HG03159 (cell line): Measurements from ENCODE around the gene FKBP5.
A peak's percentile ranks its signal among the peaks of the same experiment; 100 is the strongest.
"Not testable (repeated sequence)": the region's sequence is repeated elsewhere in the genome, so short reads cannot be mapped to it uniquely, and the experiment has no call there.

Experiments used
- ATAC-seq: cut with Tn5 transposase; IDR thresholded peaks from one replicate; pipeline ENCODE4 v1.9.1; 2021; ENCODE audit warnings: mild to moderate bottlenecking, moderate library complexity; ENCODE audit not compliant: unreplicated experiment

FKBP5 gene

GRCh38 chr6:35691027-35691824 is 2.5 kb upstream of the FKBP5 start:
- ATAC-seq = no peak

DNA sequence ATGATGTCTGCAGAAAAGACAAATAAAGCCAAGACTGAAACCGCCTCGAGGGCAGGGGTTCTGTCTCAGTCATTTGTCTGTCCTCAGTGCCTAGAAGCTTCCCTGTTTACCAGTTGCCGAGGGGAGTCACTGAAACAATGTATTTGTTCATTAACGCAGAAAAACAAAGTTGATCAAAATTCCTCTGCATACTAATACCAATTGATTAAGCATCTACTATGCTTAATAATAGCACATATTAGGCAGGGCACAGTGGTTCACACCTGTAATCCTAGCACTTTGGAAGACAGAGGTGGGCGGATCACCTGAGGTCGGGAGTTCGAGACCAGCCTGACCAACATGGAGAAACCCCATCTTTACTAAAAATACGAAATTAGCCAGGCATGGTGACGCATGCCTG is 1.8 kb upstream of the FKBP5 start:
- no peak for ATAC-seq

DNA sequence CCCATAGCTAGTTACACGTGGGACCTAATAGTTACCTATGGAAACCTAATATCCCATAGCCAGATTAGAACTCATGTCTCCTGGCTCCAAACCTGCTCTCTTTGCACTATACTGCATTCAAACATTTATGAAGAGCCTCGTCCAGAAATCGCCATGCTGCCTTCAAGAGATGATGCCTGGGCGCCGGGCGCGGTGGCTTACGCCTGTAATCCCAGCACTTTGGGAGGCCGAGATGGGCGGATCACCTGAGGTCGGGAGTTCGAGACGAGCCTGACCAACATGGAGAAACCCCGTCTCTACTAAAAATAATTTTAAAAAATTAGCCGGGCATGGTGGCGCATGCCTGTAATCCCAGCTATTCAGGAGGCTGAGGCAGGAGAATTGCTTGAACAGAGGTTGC is 1.3 kb upstream of the FKBP5 start:
- ATAC-seq = not testable (repeated sequence)

GRCh38 chr6:35687658-35688604 is 784 bp downstream of the FKBP5 start:
- ATAC-seq = peak; percentile 45

DNA sequence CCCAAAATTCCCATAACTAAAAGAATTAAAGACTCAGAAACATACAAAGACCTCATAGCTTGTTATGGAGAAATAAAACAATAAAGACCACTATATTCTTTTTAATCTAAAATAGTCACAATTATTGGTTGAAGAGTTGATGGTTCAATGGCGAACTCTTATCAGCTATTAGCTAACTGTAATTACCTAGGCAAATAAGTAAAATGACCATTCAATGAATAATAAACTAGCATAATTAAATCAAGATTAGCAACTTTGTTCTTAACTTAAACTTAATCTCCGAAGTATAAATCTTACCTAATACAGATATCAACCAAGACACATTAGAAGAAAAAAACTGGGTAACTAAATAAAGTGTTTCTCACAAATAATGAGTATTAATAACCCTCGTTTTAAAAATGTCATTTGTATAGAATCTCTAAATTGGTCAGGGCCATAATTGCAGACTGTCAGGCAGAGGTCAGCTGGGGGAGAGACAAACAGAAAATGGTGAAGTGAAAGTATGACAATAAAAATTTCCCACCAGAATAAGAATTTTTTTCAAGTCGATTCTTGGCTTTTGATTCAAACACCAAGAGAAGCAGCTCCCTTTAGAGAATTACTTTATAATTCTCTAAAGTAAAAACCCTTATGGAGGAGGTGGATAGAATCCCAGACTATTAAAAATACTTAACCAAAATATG is 1.7 kb downstream of the FKBP5 start:
- ATAC-seq = no peak

GRCh38 chr6:35686436-35686835 is 2.3 kb downstream of the FKBP5 start:
- no peak for ATAC-seq

- ATAC-seq = no peak
These were observed 5.4 kb downstream of the FKBP5 start for GRCh38 chr6:35683267-35683666.

DNA sequence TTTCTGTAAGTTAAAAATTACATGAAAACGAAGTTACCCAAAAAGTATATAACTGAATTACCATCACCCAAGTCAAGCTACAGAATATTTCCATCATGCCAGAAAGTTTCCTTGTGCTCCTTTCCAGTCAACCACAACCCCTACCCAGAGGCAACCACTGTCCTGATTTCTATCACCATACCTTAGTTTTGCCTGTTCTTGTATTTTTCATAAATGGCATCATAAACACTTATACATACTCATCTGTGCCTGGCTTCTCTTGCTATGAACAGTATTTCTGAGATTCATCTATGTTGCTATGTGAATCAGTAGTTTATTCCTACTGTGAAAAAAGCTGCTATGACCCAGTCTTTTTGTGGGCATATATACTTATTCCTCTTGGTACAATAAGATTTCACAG is 7.4 kb downstream of the FKBP5 start:
- no peak for ATAC-seq

- no peak for ATAC-seq
These were observed 9.3 kb downstream of the FKBP5 start for GRCh38 chr6:35679399-35679798.

GRCh38 chr6:35678814-35679213 is 9.9 kb downstream of the FKBP5 start:
- ATAC-seq = no peak

GRCh38 chr6:35678021-35678654 is 10.6 kb downstream of the FKBP5 start:
- no peak for ATAC-seq

DNA sequence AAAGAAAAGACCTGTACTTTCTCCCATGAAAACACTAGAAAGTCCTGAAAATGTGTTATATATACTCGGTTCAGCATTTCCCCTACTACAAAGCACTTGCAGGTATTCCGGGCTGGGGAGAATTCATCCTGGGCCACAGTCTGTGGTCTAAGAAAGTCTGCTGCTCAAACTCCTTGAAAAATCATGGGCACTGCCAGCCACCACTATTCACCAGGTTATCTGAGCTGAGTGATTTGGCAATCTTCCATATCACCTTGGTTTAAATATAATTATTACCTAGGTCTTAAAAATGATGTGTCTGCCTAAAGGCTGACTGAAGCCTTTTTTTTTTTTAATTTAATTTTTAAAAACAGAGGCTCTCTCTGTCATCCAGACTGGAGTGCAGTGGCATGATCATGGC is 11.3 kb downstream of the FKBP5 start:
- ATAC-seq = no peak

- no peak for ATAC-seq
These were observed 12.8 kb downstream of the FKBP5 start for GRCh38 chr6:35675871-35676459.

GRCh38 chr6:35674594-35674993 is 14.1 kb downstream of the FKBP5 start:
- ATAC-seq = no peak

DNA sequence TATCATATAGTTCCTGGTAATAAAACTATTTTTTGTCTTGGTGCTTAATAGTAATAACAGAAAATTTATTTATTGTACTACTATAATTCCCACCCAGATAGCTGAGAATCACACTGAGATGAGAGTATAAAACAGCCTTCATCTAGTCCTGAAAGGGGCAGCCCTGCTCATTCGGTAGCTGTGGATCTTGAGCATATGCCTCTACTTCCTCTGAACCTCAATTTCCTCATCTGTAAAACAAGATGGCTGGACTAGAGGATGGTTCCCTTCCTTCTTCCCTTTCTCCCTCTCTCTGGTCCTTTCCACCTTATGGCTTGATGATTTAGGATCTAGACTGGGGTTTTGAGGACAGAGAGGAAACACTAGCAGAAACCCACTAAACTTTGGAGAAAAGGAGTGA is 15.0 kb downstream of the FKBP5 start:
- ATAC-seq = no peak

DNA sequence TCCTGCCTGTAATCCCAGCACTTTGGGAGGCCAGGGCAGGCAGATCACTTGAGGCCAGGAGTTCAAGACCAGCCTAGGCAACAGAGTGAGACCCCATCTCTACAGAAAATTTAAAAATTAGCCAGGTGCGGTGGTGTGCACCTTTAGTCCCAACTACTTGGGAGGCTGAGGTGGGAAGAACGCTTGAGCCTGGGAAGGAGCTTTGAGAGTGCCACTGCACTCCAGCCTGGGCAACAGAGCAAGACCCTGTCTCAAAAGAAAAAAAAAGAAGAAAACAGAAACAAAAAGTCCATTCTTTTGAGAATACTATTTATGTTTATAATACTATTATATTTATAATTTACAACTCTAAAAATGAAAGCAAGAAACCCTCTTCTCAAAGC is 15.4 kb downstream of the FKBP5 start:
- not testable (repeated sequence) for ATAC-seq

GRCh38 chr6:35670453-35670852 is 18.3 kb downstream of the FKBP5 start:
- ATAC-seq = not testable (repeated sequence)

DNA sequence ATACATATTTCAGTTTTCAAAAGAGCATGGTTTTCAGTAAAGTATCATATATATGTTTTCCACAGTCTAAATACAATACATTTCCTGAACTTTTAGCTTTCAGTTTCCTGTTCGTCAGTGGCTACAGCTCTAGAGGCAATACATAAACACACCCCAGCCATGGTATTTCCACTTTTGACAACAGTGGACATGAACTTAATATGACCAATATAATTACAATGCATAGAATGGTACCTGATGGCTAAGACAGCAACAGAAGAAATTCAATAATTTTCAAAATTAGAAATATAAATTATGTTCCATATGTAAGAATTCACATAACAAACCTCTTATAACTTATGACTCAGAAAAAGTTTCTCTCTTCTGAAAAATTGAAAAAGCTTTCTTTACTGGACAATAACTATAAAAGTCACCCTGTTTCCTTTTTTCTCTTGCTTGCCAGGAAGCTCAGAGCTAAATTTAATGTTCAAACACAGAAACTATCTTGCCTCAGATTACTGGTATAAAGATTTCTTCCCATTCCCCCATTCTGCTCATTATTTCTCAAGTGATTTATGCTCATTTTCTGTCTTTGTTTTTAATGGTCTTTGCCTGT is 19.2 kb downstream of the FKBP5 start:
- ATAC-seq = no peak

DNA sequence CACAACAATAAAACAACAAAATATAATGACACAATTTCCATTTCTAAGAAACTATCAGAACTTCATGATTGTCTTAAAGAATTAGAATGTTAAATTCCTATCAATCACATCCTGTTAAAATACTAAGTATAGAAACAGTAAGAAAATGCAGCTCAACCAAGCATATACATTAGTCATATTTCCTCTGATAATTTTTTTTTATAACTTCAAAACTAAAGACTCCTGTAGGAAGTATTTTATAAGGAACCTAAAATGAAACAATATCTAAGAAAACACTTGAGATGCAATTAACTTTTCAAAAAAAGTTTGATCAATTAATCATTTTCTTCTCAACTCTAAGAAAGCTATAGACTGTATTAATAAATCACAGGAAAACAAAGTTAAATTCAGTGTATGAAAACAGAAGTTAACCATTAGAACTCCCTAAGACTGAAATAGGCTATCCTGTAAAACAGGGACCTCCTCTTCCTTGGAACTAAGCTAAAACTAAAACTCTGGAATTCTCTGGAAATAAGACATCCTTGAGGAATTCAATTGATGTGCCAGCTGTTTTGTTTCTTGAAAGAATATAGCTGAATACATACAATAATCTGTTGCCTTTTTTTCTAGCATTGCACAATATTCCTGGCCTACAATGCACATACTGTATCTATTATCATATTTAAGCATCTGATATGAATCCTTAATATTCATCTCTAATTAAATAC is 19.8 kb downstream of the FKBP5 start:
- no peak for ATAC-seq

DNA sequence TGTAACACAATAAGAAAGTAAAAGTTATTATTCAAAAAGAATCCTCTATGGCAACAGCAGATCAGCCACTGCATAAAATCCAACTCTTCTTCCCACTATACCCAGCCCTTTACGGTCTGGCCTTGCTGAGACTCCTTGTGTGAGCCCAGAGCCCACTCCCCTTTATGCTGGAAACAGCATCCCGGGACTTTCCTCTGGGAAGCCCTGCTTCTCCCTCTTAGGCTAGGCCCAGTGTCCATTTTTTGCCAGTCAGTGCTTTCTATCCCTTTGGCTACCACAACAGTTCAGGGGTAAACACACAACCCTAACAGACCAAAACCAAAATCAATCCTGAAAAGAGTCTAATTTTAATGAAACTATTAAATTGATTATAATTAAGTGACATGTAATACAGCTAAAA is 20.6 kb downstream of the FKBP5 start:
- ATAC-seq = no peak
